Measurements from ENCODE around the gene NTM. TPM values are rescaled to one million over a fixed set of nuclear protein-coding genes. Genes with fewer than 3 reads are reported as not detected.

NTM gene
- total RNA-seq, 1 experiment from 2014 or later = 3.1 TPM

GRCh38 chr11:131601586-131601985 is 231.2 kb downstream of the NTM start:
- DNase-seq (ENCODE audit: low spot score) = no peak

GRCh38 chr11:131602431-131602830 is 232.0 kb downstream of the NTM start:
- no peak for DNase-seq (ENCODE audit: low spot score)

- peak; percentile 78 for DNase-seq (ENCODE audit: low spot score)
These were observed 236.5 kb downstream of the NTM start for GRCh38 chr11:131606811-131607335.

- peak; percentile 96 for DNase-seq (ENCODE audit: low spot score)
These were observed 238.9 kb downstream of the NTM start for GRCh38 chr11:131609337-131609736.

- no peak for DNase-seq (ENCODE audit: low spot score)
These were observed 239.5 kb downstream of the NTM start for GRCh38 chr11:131609921-131610320.

GRCh38 chr11:131611322-131611721 is 240.9 kb downstream of the NTM start:
- DNase-seq (ENCODE audit: low spot score) = no peak

- DNase-seq (ENCODE audit: low spot score) = no peak
These were observed 242.1 kb downstream of the NTM start for GRCh38 chr11:131612533-131612932.

- no peak for DNase-seq (ENCODE audit: low spot score)
These were observed 244.2 kb downstream of the NTM start for GRCh38 chr11:131614631-131615030.

- no peak for DNase-seq (ENCODE audit: low spot score)
These were observed 245.2 kb downstream of the NTM start for GRCh38 chr11:131615611-131616010.

GRCh38 chr11:131616481-131617140 is 246.2 kb downstream of the NTM start:
- no peak for DNase-seq (ENCODE audit: low spot score)

GRCh38 chr11:131618201-131618600 is 247.8 kb downstream of the NTM start:
- peak; percentile 20 for DNase-seq (ENCODE audit: low spot score)

GRCh38 chr11:131622193-131622592 is 251.8 kb downstream of the NTM start:
- no peak for DNase-seq (ENCODE audit: low spot score)

- DNase-seq (ENCODE audit: low spot score) = no peak
These were observed 254.1 kb downstream of the NTM start for GRCh38 chr11:131624531-131624930.

GRCh38 chr11:131626788-131627187 is 256.4 kb downstream of the NTM start:
- no peak for DNase-seq (ENCODE audit: low spot score)

GRCh38 chr11:131628739-131629138 is 258.3 kb downstream of the NTM start:
- no peak for DNase-seq (ENCODE audit: low spot score)

GRCh38 chr11:131629925-131630540 is 259.6 kb downstream of the NTM start:
- DNase-seq (ENCODE audit: low spot score) = no peak

GRCh38 chr11:131632971-131633370 is 262.6 kb downstream of the NTM start:
- no peak for DNase-seq (ENCODE audit: low spot score)

- no peak for DNase-seq (ENCODE audit: low spot score)
These were observed 263.7 kb downstream of the NTM start for GRCh38 chr11:131633921-131634715.

GRCh38 chr11:131637469-131638175 is 267.2 kb downstream of the NTM start:
- DNase-seq (ENCODE audit: low spot score) = peak; percentile 41

GRCh38 chr11:131638889-131639288 is 268.5 kb downstream of the NTM start:
- DNase-seq (ENCODE audit: low spot score) = no peak

- DNase-seq (ENCODE audit: low spot score) = no peak
These were observed 269.9 kb downstream of the NTM start for GRCh38 chr11:131640320-131640719.
